GM19025 (cell line): ENCODE data around the gene PFKP.

Source experiments
- ATAC-seq: cut with Tn5 transposase; IDR thresholded peaks from one replicate; pipeline ENCODE4 v1.9.1; 2021; ENCODE audit warnings: mild to moderate bottlenecking, low read depth, moderate library complexity; ENCODE audit not compliant: unreplicated experiment

Gene PFKP

GRCh38 chr10:3109633-3110032 is 42.3 kb downstream of the PFKP start:
- ATAC-seq = no peak

- ATAC-seq = no peak
These were observed 43.7 kb downstream of the PFKP start for GRCh38 chr10:3110782-3111620.

- no peak for ATAC-seq
These were observed 44.3 kb downstream of the PFKP start for GRCh38 chr10:3111621-3112163.

- no peak for ATAC-seq
These were observed 46.0 kb downstream of the PFKP start for GRCh38 chr10:3113343-3113720.

- ATAC-seq = no peak
These were observed 48.3 kb downstream of the PFKP start for GRCh38 chr10:3115685-3116084.

- no peak for ATAC-seq
These were observed 49.3 kb downstream of the PFKP start for GRCh38 chr10:3116508-3117100.

GRCh38 chr10:3117486-3117885 is 50.1 kb downstream of the PFKP start:
- ATAC-seq = no peak

- no peak for ATAC-seq
These were observed 51.3 kb downstream of the PFKP start for GRCh38 chr10:3118641-3119091.

GRCh38 chr10:3119796-3120459 is 52.6 kb downstream of the PFKP start:
- ATAC-seq = no peak

GRCh38 chr10:3122034-3122433 is 54.7 kb downstream of the PFKP start:
- no peak for ATAC-seq

- ATAC-seq = no peak
These were observed 55.3 kb downstream of the PFKP start for GRCh38 chr10:3122486-3123205.

- ATAC-seq = no peak
These were observed 56.4 kb downstream of the PFKP start for GRCh38 chr10:3123571-3124411.

- ATAC-seq = no peak
These were observed 57.2 kb downstream of the PFKP start for GRCh38 chr10:3124412-3125175.

- no peak for ATAC-seq
These were observed 58.3 kb downstream of the PFKP start for GRCh38 chr10:3125527-3126170.

- ATAC-seq = no peak
These were observed 58.9 kb downstream of the PFKP start for GRCh38 chr10:3126249-3126648.

GRCh38 chr10:3126741-3127346 is 59.5 kb downstream of the PFKP start:
- no peak for ATAC-seq

- ATAC-seq = no peak
These were observed 60.6 kb downstream of the PFKP start for GRCh38 chr10:3127921-3128320.
